ENCODE data around the gene MRPS27.

The MRPS27 gene

DNA sequence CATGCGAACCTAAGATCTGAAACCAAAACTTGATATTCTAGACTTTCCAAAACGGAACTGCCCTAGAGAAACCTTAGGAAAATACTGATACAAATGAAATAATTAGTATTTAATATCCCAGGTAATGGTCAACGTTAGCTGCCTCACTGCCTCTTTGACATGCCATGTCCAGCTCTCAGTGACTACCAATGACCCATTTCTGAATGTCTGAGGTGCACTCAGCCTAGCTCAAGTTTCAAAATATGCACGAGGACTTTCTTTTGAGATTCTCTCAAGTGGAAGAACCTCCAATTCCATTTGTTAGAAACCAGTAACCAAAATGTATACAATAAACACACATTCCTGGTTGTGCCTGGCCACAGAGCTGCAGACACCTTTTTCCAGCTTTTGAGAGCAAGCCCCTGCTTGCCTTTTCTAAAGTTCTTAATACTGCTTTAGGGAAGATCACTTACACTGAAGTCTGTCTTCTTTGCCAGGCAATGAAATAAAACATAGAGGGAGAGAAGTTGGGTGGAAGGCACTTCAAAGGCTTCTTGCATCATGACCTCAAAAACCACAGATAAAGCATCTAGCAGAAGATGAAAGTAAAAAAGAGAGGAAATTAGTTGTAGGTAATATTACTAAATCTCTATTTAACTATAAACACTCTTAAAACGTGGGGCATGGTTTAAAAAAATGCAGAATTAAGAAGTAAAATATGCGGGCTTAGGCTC lies 87.9 kb downstream of the MRPS27 start:
- no peak overlapping the region for H3K27ac Mint-ChIP-seq
- H3K9me3 Mint-ChIP-seq = no peaks in the 10 kb centered on the region
- ATAC-seq (peak; percentile 18), DNase-seq (no peak)
- no peak overlapping the region for H3K4me3 Mint-ChIP-seq
- H3K27me3 Mint-ChIP-seq = no peaks in the 10 kb centered on the region
- H3K4me1 Mint-ChIP-seq = peaks cover 54% of the 10 kb centered on the region
- H3K36me3 Mint-ChIP-seq (ENCODE audit: low read depth) = peaks cover 70% of the 10 kb centered on the region

DNA sequence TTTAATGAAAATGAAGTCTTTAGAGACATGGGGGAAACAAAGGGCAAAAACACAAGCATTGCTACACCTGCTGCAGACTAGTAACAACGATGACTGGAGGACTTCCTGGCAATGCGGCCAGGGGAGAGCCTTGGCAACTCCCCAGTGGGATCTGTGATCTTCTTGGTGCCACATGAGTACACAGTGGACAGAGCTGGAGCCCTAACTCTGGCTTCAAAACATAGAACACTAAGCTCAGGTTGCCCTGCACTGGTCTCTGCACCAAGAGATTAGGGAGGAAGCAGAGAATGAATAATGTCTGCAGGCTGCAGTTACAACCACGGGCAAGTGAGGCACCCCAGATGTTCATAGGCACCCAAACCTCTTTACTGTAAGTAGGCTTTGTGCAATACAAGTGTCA lies 91.1 kb downstream of the MRPS27 start:
- no peak for ATAC-seq
- Mint-ChIP-seq H3K4me3 (no peak overlapping the region), H3K27me3 (no peaks in the 10 kb centered on the region), H3K36me3 (ENCODE audit: low read depth) (peaks cover 72% of the 10 kb centered on the region), H3K4me1 (peaks cover 26% of the 10 kb centered on the region), H3K9me3 (no peaks in the 10 kb centered on the region), H3K27ac (no peak overlapping the region)
- no peak for DNase-seq

DNA sequence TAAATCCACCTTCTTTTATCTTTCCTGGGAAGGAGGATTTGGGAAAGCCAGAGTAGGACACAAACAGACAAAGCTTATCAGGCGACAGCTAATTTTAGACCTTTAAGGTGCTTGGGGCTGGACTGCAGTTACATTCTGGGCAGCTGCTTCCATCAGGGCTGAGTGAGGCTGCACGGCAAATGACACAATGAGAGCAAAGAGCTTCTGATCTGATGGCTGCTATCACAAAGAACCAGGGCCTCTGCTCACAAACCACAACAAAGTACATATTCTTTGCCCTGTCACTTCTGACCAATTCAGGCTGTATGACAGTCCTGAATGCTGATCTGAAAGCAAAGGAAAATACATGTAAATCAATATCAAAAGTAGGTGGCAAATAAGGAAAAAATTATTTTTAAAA lies 93.1 kb downstream of the MRPS27 start:
- Mint-ChIP-seq H3K27ac (no peak overlapping the region), H3K9me3 (no peaks in the 10 kb centered on the region), H3K4me3 (no peak overlapping the region), H3K27me3 (no peaks in the 10 kb centered on the region), H3K36me3 (ENCODE audit: low read depth) (peaks cover 75% of the 10 kb centered on the region), H3K4me1 (peaks cover 9% of the 10 kb centered on the region)
- no peak for DNase-seq
- no peak for ATAC-seq

GRCh38 chr5:72225741-72226140 lies 94.3 kb downstream of the MRPS27 start:
- DNase-seq (no peak), ATAC-seq (no peak)
- Mint-ChIP-seq H3K4me1 (peaks cover 4% of the 10 kb centered on the region), H3K9me3 (no peaks in the 10 kb centered on the region), H3K27ac (no peak overlapping the region), H3K4me3 (no peak overlapping the region), H3K36me3 (ENCODE audit: low read depth) (peaks cover 71% of the 10 kb centered on the region), H3K27me3 (no peaks in the 10 kb centered on the region)

GRCh38 chr5:72224946-72225463 lies 95.0 kb downstream of the MRPS27 start:
- no peak overlapping the region for H3K27ac Mint-ChIP-seq
- ATAC-seq (no peak), DNase-seq (no peak)
- H3K9me3 Mint-ChIP-seq = no peaks in the 10 kb centered on the region
- no peaks in the 10 kb centered on the region for H3K4me1 Mint-ChIP-seq
- no peaks in the 10 kb centered on the region for H3K27me3 Mint-ChIP-seq
- H3K36me3 Mint-ChIP-seq (ENCODE audit: low read depth) = peaks cover 68% of the 10 kb centered on the region
- H3K4me3 Mint-ChIP-seq = no peak overlapping the region

GRCh38 chr5:72223371-72223770 lies 96.7 kb downstream of the MRPS27 start:
- H3K27ac Mint-ChIP-seq = no peak overlapping the region
- no peaks in the 10 kb centered on the region for H3K4me1 Mint-ChIP-seq
- H3K27me3 Mint-ChIP-seq = no peaks in the 10 kb centered on the region
- H3K36me3 Mint-ChIP-seq (ENCODE audit: low read depth) = peaks cover 76% of the 10 kb centered on the region
- no peak for ATAC-seq
- no peak overlapping the region for H3K4me3 Mint-ChIP-seq
- H3K9me3 Mint-ChIP-seq = no peaks in the 10 kb centered on the region
- DNase-seq = no peak

DNA sequence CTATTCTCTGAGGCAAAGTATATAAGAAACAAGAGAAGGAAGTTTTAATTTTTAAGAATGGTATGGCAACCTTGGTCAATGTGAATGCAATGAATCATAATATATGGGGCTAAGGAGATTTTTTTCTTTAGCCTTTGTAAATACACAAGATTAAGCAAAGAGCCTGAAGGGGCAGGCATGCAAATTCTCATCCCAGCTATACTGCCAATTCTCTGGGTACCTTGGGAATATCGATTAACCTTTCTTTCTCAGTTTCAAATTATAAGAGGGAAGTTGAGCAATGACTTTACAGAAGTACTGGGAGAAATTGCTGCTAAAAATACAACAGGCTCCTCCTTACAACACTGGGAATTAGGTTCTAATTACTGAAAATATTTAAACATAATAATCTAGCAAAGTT lies 97.5 kb downstream of the MRPS27 start:
- no peak overlapping the region for H3K27ac Mint-ChIP-seq
- no peaks in the 10 kb centered on the region for H3K4me1 Mint-ChIP-seq
- ATAC-seq = no peak
- H3K36me3 Mint-ChIP-seq (ENCODE audit: low read depth) = peaks cover 78% of the 10 kb centered on the region
- no peak for DNase-seq
- no peaks in the 10 kb centered on the region for H3K9me3 Mint-ChIP-seq
- H3K27me3 Mint-ChIP-seq = no peaks in the 10 kb centered on the region
- H3K4me3 Mint-ChIP-seq = no peak overlapping the region

DNA sequence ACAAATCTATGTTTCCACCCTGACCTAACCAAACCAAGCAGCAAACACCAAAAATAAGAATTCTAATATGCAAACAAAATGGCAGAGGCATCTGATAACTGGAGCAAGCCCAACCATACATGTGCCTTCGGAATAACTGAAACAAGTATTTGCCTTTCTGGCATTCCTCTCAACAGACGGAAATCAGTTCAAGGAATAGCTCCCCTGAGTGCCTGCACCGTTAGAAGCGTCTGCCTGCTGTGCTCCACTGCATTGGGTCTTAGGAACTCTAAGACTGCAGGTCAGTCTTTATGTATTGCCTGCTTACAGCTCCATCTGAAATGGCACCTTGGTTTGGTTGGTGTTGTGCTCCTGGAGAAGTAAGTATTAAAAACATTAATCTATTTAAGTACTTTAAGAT lies 98.5 kb downstream of the MRPS27 start:
- Mint-ChIP-seq H3K27me3 (no peaks in the 10 kb centered on the region), H3K9me3 (no peaks in the 10 kb centered on the region), H3K27ac (no peak overlapping the region), H3K36me3 (ENCODE audit: low read depth) (peaks cover 77% of the 10 kb centered on the region), H3K4me1 (no peaks in the 10 kb centered on the region), H3K4me3 (no peak overlapping the region)
- ATAC-seq = no peak
- DNase-seq = no peak

- H3K4me3 Mint-ChIP-seq = no peak overlapping the region
- H3K4me1 Mint-ChIP-seq = no peaks in the 10 kb centered on the region
- H3K27ac Mint-ChIP-seq = no peak overlapping the region
- DNase-seq (no peak), ATAC-seq (no peak)
- H3K9me3 Mint-ChIP-seq = no peaks in the 10 kb centered on the region
- peaks cover 75% of the 10 kb centered on the region for H3K36me3 Mint-ChIP-seq (ENCODE audit: low read depth)
- H3K27me3 Mint-ChIP-seq = no peaks in the 10 kb centered on the region
Measured at GRCh38 chr5:72221099-72221498, 98.9 kb downstream of the MRPS27 start.

DNA sequence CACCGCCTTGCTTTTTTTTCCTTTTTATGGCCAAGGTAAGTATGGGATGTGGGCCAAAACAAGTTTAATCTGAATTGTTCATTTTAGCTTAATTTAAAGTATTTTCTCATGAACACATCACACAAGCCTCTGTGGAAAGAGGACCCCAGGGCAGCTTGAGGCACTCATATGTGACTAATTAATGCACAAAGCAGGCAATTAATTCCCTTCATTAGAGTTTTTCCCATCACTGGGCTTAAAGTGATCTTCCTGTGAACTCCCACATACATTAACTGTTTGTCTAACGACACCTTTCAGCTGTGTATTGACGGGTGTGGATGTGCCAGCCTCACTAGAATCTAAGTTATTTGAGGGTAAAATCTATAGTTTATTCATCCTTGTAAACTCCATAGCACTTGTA lies 103.3 kb downstream of the MRPS27 start:
- no peaks in the 10 kb centered on the region for H3K27me3 Mint-ChIP-seq
- peaks cover 46% of the 10 kb centered on the region for H3K36me3 Mint-ChIP-seq (ENCODE audit: low read depth)
- H3K27ac Mint-ChIP-seq = no peak overlapping the region
- ATAC-seq (no peak), DNase-seq (no peak)
- H3K4me3 Mint-ChIP-seq = no peak overlapping the region
- H3K4me1 Mint-ChIP-seq = peaks cover 3% of the 10 kb centered on the region
- no peaks in the 10 kb centered on the region for H3K9me3 Mint-ChIP-seq

DNA sequence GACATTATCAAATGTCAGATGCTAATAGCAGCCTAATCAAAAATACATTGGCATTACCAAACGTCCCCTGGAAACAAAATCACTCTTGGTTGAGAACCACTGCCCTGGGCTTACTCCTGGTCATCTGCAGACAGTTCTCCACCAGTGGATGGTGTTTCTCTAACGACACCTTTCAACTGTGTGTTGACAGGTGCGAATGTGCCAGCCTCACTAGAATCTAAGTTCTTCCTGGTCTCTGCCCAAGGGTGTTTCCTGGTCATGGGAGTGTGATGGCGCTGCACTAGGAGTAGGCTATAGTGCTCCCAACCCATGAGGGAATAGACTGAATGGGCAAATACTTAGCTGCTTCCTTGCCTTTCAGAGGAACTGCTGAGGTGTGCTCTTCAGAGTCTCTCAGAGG lies 105.9 kb downstream of the MRPS27 start:
- no peak for DNase-seq
- H3K27ac Mint-ChIP-seq = no peak overlapping the region
- no peak overlapping the region for H3K4me3 Mint-ChIP-seq
- no peaks in the 10 kb centered on the region for H3K27me3 Mint-ChIP-seq
- peaks cover 3% of the 10 kb centered on the region for H3K4me1 Mint-ChIP-seq
- H3K9me3 Mint-ChIP-seq = no peaks in the 10 kb centered on the region
- peaks cover 29% of the 10 kb centered on the region for H3K36me3 Mint-ChIP-seq (ENCODE audit: low read depth)
- ATAC-seq = no peak

DNA sequence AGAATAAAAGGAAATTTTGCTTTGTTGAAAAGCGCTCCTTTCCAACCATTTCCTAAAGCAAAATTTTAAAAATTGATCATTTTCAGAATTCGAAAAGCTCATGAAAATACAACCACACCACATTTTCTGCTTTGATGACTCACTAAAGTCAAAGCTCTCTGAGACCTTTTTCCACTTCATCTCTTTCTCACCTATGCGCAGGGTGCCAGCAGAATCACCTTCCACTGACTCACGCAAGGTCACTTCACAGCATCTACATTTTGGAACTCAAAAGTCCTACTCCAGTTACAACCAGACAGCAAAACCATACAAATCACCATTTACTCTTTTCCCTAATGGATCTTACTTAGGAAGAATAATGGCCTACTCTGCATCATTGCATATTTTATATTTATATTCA lies 106.6 kb downstream of the MRPS27 start:
- Mint-ChIP-seq H3K27me3 (no peaks in the 10 kb centered on the region), H3K4me3 (no peak overlapping the region), H3K27ac (no peak overlapping the region), H3K4me1 (peaks cover 7% of the 10 kb centered on the region), H3K36me3 (ENCODE audit: low read depth) (peaks cover 25% of the 10 kb centered on the region), H3K9me3 (no peaks in the 10 kb centered on the region)
- ATAC-seq (no peak), DNase-seq (no peak)

DNA sequence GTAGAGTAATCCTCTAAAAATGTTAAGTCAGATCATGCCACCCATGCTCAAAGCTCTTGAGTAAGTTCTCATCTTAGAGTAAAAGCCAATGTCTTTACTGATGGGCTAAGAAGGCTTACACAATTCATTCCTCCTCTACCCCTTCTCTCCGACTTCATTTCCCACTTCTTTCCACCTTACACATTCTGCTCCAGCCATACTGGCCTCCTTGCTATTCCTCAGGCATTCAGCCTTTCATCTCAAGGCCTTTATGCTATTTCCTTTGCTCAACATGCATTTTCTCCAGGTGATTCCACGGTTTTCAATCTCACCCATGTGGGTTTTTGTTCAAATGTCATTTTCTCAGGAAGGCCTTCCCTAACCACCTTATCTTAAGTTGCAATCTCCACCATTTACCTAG lies 107.9 kb downstream of the MRPS27 start:
- DNase-seq (no peak), ATAC-seq (no peak)
- no peaks in the 10 kb centered on the region for H3K9me3 Mint-ChIP-seq
- peaks cover 15% of the 10 kb centered on the region for H3K4me1 Mint-ChIP-seq
- no peak overlapping the region for H3K4me3 Mint-ChIP-seq
- no peak overlapping the region for H3K27ac Mint-ChIP-seq
- peaks cover 19% of the 10 kb centered on the region for H3K36me3 Mint-ChIP-seq (ENCODE audit: low read depth)
- no peaks in the 10 kb centered on the region for H3K27me3 Mint-ChIP-seq

- Mint-ChIP-seq H3K4me3 (no peak overlapping the region), H3K4me1 (peaks cover 26% of the 10 kb centered on the region), H3K27me3 (no peaks in the 10 kb centered on the region), H3K9me3 (no peaks in the 10 kb centered on the region), H3K36me3 (ENCODE audit: low read depth) (peaks cover 18% of the 10 kb centered on the region), H3K27ac (no peak overlapping the region)
- no peak for ATAC-seq
- DNase-seq = no peak
Measured at GRCh38 chr5:72210888-72211678, 109.0 kb downstream of the MRPS27 start.
